ENCODE measurements around the gene CNTN1.

GRCh38 chr12:40831916-40832315 is 139.7 kb downstream of the CNTN1 start:
- TF ChIP-seq CTCF (IDR thresholded peaks at IDR 0.05 in 8 of 11, conservative IDR thresholded peaks at IDR 0.05 in 3 of 11) (no peak), POLR2AphosphoS5 (IDR thresholded peaks at IDR 0.05) (no peak), POLR2A (IDR thresholded peaks at IDR 0.05) (no peak)
